GM21723 (cell line): ENCODE data around the gene KRTAP1-5.
"Not testable (repeated sequence)": the region's sequence is repeated elsewhere in the genome, so short reads cannot be mapped to it uniquely, and the experiment has no call there.

Source experiments
- ATAC-seq: cut with Tn5 transposase; IDR thresholded peaks from one replicate; pipeline ENCODE4 v1.9.1; 2021; ENCODE audit warnings: mild to moderate bottlenecking, moderate library complexity; ENCODE audit not compliant: unreplicated experiment

The KRTAP1-5 gene, protein sequence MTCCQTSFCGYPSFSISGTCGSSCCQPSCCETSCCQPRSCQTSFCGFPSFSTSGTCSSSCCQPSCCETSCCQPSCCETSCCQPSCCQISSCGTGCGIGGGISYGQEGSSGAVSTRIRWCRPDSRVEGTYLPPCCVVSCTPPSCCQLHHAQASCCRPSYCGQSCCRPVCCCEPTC

DNA sequence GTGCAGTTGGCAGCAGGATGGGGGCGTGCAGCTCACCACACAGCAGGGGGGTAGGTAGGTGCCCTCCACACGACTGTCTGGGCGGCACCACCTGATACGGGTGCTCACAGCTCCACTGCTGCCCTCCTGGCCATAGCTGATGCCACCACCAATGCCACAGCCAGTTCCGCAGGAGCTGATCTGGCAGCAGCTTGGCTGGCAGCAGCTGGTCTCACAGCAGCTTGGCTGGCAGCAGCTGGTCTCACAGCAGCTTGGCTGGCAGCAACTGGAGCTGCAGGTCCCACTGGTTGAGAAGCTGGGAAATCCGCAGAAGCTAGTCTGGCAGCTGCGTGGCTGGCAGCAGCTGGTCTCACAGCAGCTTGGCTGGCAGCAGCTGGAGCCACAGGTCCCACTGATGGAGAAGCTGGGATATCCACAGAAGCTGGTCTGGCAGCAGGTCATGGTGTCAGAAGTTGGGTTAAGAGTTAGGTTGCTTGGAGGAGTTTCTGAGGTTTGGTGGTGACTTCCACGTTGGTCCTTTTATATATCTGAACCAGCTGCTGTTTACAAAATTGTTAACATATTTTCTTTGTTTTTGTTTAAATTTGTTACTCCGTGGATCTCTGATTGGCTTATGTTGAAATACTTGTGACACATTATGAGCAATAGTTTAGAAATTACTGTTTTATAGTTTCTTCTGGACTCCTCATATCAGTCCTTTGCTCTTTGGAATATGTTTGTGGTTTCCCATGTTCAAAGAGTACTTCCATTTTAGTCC is at the start of gene KRTAP1-5:
TSS of gene KRTAP1-5 (minus strand) at position 494 of the 757 bp plus-strand sequence. CDS start at position 441, 53 bp downstream.
- ATAC-seq = no peak

DNA sequence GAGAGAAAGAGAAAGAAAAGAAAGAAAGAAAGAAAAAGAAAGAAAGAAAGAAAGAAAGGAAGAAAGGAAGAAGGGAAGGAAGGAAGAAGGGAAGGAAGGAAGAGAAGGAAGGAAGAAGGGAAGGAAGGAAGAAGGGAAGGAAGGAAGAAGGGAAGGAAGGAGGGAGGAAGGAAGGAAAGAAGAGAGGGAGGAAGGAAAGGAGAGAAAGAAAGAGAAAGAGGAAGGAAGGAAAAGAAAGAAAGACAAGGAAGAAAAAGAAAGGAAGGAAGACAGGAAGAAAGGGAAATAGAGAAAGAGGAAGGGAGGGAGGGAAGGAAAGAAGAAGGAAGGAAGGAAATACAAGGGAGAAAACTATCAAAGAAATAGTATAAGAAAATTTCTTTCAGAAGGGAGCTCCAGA is 49.8 kb upstream of the KRTAP1-5 start:
- ATAC-seq = no peak

DNA sequence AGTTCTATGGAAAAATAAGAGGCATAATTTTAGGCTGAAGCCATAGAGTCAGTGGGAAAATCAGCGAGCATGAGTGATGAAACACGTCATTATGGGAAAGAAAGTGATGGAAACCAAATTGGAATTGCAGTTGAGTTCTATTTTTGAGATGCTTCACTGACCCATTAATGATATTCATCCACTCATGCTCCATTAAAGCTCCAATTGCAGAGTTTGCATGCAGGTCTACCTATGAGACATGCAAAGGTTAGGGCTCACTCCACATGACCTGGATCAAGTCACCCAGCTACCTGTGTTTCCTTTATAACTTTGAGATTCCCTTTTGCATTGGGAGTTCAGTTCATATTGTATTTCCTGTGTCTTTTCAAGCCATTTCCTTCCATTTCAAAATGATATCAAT is 46.7 kb upstream of the KRTAP1-5 start:
- ATAC-seq = no peak

DNA sequence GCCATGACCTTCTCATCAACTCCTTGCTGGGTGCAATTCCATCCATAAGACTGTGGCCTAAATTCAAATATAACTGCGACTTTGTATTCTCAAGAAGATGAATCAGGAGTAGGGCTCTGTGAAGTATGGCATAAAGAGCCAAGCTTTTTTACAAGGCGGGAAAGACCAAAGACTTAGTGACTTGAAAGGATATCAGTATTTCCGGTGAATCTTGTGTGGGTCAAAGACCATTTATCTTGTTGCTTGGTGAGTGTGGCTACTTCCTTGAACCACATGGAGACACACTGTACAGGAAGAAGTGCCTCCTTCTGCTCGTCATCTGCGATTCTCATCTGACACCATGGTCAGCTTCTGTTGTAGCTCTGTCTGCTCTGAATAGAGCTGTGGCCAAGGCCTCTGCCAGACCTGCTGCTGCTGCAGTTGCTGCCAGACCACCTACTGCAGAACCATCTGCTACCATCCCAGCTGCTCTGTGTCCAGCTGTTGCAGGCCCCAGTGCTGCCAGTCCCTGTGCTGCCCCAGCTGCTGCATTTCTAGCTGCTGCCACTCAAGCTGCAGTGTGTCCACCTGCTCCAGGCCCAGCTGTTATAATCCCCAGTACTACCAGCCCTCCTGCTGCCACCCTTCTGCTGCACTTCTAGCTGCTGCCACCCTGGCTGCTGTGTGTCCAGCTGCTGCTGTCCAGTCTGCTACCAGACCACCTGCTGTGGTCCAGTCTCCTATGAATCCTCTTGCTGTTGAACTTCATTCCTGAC is 44.8 kb upstream of the KRTAP1-5 start:
- ATAC-seq = no peak

DNA sequence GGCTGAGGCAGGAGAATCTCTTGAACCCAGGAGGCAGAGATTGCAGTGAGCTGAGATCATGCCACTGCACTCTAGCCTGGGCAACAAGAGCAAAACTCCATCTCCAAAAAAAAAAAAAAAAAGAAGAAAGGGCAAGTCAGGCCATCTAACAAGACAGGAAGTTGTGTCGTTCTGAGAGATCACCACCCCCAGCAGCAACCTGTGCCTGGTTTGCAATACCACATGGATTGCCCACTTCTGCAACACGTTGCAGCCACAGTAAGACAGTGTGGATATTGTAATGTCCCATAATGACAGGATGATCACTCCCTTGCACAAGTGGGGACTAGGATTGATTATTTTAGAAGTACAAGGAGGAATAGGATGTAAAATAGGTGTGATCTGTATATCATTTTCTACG is 42.0 kb upstream of the KRTAP1-5 start:
- ATAC-seq = no peak

DNA sequence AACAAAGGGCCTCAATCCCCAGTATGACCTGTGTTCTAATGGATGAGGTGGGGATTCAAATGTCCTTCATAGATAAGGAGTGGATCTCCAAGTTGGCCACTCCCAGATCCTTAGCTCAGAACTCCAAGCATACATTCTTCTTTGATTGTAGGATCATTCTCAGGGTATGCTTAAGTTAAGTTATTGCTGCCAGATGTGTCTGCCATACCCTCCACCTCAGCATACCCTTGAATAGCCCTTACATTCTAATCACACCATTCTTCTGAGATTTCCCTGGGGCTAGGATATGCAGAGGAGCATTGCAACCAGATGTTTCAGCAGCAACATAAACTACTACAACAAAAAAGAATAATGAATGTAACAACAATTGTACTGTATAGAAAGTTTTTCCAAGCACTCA is 40.3 kb upstream of the KRTAP1-5 start:
- no peak for ATAC-seq

DNA sequence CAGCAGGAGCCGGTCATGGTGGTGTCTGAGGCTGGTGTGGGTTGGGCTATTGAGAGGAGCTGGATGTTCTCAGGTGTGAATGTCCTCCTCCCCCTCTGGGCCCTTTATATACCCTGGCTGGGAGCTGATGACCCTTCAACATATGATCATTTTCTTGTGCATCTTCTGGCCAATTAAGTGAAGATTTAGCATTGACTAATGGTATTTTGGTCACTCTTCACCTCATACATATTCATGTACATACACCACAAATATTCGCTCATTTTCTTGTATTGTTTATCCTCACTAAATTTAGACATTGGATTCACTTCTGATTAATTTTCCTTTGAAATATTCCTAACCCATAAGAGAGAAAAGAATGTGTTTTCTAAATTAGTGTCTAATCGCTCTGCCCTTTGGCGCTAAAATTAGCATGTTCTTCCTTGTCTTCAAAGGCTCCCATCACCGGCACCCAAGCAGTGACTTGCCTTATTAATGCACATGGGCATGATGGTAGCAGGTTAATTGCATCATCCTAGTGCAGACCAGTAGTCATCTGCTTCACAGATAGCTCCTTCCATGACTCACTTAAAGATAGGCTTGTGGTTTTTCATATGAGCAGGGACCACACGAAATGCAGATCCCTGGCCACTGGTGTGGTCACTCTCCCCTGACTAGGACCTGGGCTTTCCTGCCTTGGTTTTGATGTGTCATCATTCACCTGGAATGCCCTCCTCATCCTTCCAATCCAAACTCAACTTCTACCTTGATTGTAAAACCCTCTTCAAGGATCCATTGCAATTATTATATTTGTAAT is 39.0 kb upstream of the KRTAP1-5 start, which contains the start of gene KRTAP2-4:
TSS of gene KRTAP2-4 (minus strand) at position 51 of the 796 bp plus-strand sequence. CDS start at position 17, 34 bp downstream.
- ATAC-seq = no peak

DNA sequence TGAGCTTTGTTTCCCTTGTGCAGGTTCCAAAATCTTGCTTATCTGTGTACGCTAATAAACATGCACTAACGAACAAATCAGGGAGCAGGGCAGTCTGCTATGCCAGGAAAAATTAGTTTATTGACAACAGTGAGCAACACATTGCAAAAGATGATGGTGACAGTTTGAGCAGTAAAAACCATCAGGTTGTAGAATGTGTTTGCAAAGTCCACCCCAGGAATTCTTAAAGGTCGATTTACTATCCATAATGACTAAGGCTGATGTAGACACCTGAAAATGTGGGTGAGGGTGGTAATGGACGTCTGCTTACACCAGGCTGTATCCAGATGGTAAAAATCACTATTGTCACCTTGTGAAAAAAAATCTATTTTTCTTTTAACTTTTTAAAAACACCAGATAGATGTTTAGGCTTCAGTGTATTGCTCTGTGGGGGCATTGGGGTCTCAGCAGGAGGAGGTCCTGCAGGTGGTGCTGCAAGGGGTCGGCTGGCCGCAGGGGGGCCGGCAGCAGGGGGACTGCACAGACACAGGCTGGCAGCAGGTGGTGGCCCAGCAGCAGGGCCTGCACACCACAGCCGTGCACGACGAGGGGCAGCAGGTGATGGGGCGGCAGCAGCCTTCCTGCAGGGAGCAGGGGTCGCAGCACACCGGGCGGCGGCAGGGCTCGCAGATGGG is 38.1 kb upstream of the KRTAP1-5 start:
- not testable (repeated sequence) for ATAC-seq

DNA sequence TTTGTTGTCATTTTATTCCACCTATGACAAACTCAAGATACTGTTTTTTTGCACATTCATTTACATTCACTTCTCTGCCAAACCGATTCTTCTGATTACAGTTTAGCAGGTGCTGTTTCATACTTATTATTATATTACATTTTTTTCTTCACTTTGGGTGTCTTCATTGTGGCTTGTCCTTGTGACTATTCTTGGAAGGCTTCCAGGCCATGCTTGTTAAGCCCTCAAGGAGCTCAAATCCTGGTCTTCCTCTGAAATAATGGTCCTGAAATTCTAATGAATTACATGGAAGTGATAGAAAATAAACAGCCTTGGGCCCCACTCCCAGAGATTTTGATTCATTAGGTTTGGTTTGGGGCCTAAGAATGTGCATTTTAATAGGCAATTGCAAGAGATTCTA is 37.3 kb upstream of the KRTAP1-5 start:
- ATAC-seq = no peak

DNA sequence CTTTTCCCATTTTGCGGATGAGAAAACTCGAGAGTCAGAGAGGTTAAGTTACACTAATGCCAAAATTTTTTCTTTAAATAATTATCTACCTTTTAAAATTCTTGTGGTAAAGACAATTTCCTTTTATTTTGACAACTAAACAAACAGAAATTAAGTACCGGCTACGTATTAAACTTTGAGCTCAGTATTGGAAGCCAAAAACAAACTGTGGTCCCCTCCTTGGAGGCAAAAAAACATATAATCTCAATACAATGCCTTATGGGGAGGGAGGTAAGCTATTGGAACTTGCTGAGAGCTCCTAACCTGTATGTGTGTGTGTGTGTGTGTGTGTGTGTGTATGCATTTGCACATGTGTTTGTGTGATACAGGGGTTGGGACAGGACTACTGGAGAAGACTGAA is 36.4 kb upstream of the KRTAP1-5 start:
- ATAC-seq = no peak

DNA sequence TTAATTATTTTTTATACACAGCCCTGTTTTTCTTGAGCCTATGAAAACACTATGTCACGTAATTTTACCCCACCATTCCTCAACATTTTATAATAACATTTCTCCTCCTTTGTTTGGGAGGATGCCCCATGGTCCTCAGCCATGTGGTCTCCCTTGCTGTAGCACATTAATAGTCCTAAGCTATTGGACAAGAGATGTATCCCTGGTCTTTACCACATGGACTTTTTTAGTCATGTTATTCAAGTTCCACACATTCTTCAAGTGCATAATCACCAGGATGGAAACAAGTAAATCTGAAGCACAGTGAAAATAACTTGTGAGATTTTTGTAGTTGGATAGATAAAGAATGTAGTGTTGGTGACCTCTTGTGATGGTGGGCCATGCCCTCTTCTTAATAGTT is 35.0 kb upstream of the KRTAP1-5 start:
- ATAC-seq = no peak

DNA sequence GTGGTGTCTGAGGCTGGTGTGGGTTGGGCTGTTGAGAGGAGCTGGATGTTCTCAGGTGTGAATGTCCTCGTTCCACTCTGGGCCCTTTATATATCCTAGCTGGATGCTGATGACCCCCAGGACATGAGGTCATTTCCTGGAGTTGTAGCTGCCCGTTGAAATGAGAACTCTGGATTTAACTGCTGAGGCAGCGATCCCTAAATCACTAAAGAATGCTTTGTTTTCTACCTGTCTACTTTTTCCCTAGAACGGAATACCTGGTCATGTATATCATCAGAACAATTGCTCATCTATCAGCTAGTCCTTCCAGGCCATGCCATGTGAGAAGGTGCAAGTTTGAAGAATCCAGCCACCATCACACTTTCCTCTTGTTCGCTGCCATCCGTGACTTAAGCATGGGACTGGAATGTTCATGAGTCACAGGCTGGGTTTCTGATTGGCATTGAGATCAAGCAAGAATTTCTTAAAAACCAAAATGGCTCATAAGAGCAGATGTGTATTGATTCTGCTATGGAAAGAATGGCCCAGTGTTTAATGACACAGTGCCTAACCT is 33.1 kb upstream of the KRTAP1-5 start, which contains the start of gene KRTAP2-3:
TSS of gene KRTAP2-3 (minus strand) at position 63 of the 553 bp plus-strand sequence. CDS start 64 bp downstream, outside the sequence.
- ATAC-seq = no peak

DNA sequence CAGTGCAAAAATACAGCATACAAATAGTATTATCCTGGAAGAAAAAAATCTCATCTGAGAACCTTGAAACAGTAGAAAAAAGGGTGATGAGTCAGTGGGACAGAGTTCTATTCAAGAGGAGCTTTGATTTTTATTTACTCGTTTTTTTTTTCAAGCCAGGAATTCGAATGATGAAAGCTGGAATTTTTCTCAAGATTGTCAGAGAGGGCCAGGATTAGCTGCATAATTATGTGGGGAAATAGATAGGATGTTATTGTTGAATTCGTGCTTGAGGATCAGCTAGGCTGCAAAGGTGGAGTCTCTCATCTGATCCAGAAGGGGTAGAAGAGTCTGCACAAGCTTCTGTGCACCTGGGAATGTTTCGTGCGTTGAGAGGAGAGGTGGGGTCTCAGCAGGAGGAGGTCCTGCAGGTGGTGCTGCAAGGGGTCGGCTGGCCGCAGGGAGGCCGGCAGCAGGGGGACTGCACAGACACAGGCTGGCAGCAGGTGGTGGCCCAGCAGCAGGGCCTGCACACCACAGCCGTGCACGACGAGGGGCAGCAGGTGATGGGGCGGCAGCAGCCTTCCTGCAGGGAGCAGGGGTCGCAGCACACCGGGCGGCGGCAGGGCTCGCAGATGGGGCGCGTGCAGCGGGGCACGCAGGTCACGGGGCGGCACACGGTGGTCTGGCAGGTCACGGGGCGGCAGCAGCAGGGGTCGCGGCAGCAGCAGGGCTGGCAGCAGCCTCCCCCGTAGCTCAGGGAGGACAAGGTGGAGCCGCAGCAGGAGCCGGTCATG is 32.5 kb upstream of the KRTAP1-5 start:
- not testable (repeated sequence) for ATAC-seq

DNA sequence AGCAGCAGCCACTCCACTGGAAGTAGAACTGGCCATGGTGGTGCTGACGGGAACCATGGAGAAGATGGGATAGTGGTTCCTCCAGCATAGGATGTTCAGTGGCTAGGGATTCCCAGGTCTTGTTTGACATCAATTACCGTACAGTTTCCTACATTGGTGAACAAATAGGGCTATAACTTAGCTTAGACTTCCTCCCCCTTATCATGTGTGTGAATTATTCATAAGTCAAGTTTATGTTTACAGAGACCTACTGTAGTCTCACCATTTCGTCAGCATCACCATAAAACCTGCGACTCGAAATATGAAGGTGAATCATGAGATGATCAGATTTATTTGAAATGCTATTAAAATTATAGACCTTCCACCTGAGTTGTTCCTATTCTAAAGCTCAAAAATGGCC is 31.7 kb upstream of the KRTAP1-5 start:
- no peak for ATAC-seq

DNA sequence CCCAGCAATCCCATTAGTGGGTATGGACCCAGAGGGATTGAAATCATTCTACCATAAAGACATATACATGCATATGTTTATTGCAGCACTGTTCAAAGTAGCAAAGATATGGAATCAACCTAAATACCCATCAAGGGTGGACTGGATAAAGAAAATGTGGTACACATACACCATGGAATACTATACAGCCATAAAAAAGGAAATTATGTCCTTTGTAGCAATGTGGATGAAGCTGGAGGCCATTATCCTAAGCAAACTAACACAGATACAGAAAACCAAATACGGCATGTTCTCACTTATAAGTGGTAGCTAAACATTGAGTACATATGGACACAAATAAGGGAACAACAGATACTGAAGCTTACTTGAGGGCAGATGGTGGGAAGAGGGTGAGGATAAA is 30.5 kb upstream of the KRTAP1-5 start:
- ATAC-seq = no peak

DNA sequence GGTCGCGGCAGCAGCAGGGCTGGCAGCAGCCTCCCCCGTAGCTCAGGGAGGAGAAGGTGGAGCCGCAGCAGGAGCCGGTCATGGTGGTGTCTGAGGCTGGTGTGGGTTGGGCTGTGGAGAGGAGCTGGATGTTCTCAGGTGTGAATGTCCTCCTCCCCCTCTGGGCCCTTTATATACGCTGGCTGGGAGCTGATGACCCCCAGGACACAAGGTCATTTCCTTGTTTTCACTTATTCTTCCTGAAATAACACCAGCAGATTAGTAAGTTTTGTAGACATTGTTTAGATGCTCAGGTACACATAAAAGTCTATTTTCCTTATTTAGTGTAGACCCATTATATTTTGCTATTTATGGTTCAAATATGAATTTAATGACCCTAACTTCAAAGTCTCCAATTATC is 28.1 kb upstream of the KRTAP1-5 start, which contains the start of gene KRTAP2-2:
TSS of gene KRTAP2-2 (minus strand) at position 101 of the 400 bp plus-strand sequence. CDS start at position 82, 19 bp downstream.
- ATAC-seq = not testable (repeated sequence)

DNA sequence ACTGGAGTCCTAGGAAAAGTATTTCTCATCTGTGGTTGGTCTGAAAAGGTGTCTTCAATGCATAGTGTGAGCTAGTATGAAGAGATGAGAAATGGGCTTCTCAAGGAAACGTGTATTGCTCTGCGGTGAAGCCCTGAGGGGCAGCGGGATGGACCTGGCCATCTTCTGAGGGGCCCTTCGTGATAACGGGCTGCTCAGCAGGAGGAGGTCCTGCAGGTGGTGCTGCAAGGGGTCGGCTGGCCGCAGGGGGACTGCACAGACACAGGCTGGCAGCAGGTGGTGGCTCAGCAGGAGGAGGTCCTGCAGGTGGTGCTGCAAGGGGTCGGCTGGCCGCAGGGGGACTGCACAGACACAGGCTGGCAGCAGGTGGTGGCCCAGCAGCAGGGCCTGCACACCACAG is 27.5 kb upstream of the KRTAP1-5 start:
- ATAC-seq = not testable (repeated sequence)

DNA sequence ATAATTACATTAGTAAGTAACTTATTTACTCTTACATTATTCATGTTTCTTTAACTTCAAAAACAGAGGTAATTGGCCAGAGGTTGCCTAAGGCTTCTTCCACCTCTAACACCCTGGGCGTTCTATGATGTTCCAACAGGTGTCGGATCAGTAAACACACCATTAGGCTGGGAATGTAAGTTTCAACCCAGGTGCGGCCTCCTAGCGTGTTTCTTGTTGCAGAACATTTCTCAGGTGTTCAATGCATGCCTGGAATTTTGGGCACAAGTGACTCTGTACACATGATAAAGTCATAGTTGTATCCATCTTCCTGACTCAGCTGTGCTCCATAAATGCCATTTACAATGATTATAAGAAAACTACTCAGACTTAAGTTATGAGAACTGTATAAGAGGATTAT is 27.0 kb upstream of the KRTAP1-5 start:
- ATAC-seq = no peak

DNA sequence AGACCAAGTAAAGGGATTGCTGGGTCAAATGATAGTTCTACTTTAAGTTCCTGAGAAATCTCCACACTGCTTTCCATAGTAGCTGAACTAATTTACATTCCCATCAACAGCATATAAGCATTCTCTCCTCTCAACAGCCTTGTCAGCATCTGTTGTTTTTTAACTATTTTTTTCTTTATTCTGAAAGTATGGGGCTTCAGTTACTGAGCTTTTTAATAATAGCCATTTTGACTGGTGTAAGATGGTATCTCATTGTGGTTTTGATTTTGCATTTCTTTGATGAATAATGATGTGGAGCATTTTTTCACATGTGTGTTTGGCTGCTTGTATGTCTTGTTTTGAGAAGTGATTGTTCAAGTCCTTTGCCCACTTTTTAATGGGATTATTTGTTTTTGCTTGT is 25.6 kb upstream of the KRTAP1-5 start:
- no peak for ATAC-seq
